HG02970 (cell line): Measurements from ENCODE around the gene MYL9.

ENCODE experiments used
- ATAC-seq: cut with Tn5 transposase; IDR thresholded peaks from one replicate; pipeline ENCODE4 v1.9.1; 2021; ENCODE audit warnings: mild to moderate bottlenecking, moderate library complexity, moderate number of reproducible peaks; ENCODE audit not compliant: unreplicated experiment, low FRiP score

MYL9 gene

DNA sequence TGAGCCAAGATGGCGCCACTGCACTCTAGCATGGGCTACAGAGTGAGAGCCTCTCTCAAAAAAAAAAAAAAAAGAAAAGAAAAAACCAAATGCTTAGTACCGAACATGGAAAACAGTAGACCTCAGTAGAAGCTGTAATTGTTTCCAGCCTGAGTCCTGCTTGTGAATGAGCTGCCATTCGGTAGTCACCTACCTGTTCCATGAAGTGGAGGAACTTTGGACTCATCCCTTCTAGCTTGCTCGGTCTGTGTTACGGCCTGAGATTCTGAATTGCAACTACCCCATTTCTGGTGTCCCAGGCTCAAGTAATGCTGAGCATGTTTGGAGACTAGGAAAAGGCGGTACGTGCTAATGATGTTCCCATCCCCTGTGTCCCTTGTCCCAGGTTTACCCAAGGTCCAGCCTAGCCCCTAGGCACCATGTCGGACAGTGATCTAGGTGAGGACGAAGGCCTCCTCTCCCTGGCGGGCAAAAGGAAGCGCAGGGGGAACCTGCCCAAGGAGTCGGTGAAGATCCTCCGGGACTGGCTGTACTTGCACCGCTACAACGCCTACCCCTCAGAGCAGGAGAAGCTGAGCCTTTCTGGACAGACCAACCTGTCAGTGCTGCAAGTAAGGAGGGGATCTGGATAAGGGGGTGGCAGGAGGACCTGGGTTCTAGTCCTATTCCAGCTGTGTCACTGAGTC is 37.2 kb downstream of the MYL9 start:
- ATAC-seq = no peak

DNA sequence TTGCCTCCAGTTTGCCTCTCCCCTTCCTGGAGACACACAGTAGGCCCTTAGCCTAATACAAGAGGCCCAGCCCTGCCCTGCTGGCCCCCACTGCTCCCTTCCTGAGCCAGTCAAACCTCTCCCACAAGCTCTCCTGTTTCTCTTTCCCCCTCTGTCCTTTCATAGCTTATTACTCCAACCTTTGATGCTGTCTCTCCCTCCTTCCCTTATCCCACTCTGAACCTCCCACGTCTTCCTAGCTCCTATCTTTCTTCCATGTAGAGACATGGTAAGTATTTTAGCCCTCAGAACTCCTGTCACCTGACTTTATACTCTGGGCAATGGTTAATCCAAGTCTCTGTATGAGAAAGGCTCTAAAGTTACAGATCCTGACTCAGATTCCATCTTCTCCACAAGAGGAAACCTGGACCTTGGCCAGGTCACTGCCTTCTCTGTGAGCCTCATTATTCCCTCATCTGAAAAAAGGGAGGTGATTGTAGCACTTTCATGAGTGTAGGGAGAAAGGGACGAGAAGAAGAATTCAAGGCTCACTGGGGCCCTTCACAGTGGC is 38.8 kb downstream of the MYL9 start:
- no peak for ATAC-seq

DNA sequence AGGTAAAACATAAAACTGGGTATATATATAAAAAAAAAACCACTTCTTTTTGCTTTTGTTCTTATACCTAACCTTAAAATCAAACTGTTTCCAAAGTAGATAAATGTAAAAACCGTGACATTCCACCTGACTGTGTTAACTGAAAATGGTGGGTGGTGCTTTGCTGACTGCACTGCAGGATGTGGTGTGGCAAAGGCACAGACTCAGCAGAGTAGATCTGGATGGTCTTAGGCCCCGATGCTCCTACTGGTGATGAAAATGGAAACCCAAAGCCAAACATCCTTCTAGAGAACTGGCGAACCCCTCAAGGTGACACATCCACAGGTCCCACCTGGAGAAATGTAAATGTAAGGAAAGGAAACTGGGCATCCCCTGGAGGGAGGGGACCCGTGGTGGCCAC is 41.0 kb downstream of the MYL9 start:
- ATAC-seq = no peak

- ATAC-seq = no peak
Measured at GRCh38 chr20:36582821-36583220, 41.5 kb downstream of the MYL9 start.

DNA sequence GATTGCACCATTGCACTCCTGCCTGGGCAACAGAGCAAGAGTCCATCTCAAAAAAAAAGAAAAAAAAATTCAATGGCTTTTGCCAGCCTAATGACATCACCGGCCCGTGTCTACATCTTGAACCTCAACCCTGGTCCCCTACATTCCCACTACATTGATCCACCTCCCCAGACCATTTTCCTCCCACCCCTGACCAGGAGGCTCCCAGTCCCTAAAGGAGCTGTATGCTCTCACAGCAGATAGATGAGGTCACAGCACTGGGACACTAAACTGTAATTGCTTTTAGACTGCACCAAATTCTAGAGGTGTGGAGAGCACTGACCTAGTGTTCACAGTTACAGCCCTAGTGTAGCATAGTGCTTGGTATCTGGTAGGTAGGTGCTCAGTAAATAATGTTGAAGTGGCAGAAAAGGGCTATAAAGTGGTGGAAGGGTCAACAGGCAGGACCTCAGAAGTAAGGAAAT is 42.7 kb downstream of the MYL9 start:
- ATAC-seq = no peak

- no peak for ATAC-seq
Measured at GRCh38 chr20:36585410-36586125, 44.2 kb downstream of the MYL9 start.

GRCh38 chr20:36587388-36588070 is 46.2 kb downstream of the MYL9 start:
- ATAC-seq = no peak

DNA sequence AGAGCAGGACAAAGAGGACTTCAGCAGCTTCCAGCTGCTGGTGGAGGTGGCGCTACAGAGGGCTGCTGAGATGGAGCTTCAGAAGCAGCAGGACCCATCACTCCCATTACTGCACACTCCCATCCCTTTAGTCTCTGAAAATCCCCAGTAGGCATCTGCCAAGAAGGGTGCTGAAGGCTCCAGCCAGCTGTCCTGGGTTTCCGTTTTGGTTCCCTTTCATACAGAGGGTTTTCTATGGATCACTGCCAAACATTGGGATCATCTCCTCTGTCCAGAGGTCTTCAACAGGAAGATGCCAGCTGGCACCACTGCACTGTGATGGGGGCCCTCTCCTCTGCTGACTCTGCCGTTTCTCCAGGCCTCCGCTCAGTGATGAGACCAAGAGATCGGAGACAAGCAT is 50.0 kb downstream of the MYL9 start:
- ATAC-seq = no peak

- ATAC-seq = no peak
Measured at GRCh38 chr20:36591854-36592641, 50.7 kb downstream of the MYL9 start.

- no peak for ATAC-seq
Measured at GRCh38 chr20:36593347-36593929, 52.1 kb downstream of the MYL9 start.

GRCh38 chr20:36599912-36600345 is 58.6 kb downstream of the MYL9 start:
- ATAC-seq = no peak
